Thoracic aorta (tissue), 2 donors: ENCODE results near the gene HDAC7. TPM values are rescaled to one million over a fixed set of nuclear protein-coding genes. Genes with fewer than 3 reads are reported as not detected.

Experiments used
- ATAC-seq: fragments of 150-250 bp; one replicate; pipeline ENCODE4 v1.8.0; 2017; ENCODE audit warnings: low read depth; ENCODE audit not compliant: insufficient number of reproducible peaks, low FRiP score
- DNase-seq: peaks from one replicate; pipeline ENCODE4 v3.0.0-alpha.2; 2020; ENCODE audit warnings: low spot score
- H3K27ac ChIP-seq, 2 donors: fragments of 200-600 bp; sonication (generic); 1 replicate in 1 of 2; 2 replicates in 1 of 2; pipeline ENCODE4 v1.5.1; 2016; ENCODE audit warnings: mild to moderate bottlenecking in 2 of 2, moderate library complexity in 2 of 2
- H3K27me3 ChIP-seq: fragments of 200-600 bp; sonication (generic); replicated peaks from 2 replicates; pipeline ENCODE4 v1.6.0; 2016; ENCODE audit warnings: mild to moderate bottlenecking; ENCODE audit not compliant: insufficient read depth
- H3K36me3 ChIP-seq: fragments of 200-600 bp; sonication (generic); one replicate; pipeline ENCODE4 v1.5.1; 2016
- H3K4me1 ChIP-seq, 2 donors: fragments of 200-600 bp; sonication (generic); 1 replicate in 1 of 2; 2 replicates in 1 of 2; pipeline versions ENCODE4 v1.5.1 to v1.6.0; 2016; ENCODE audit warnings: low read depth in 2 of 2, mild to moderate bottlenecking in 1 of 2; ENCODE audit not compliant: control insufficient read depth in 1 of 2
- H3K4me3 ChIP-seq: fragments of 200-600 bp; sonication (generic); 2 replicates; pipeline ENCODE4 v1.5.1; 2016; ENCODE audit warnings: mild to moderate bottlenecking
- H3K9me3 ChIP-seq: fragments of 200-600 bp; sonication (generic); 2 replicates; pipeline ENCODE4 v1.5.1; 2016
- total RNA-seq, 2 donors: library from RNA; depleted of rRNA; stranded (reverse); fragments of >200 nt; gene quantifications; one replicate each; pipeline versions ENCODE4 v1.1.0 to v1.2.3, GENCODE V29; 2016
- TF ChIP-seq, protein P1 (sequence below): fragments of 200-600 bp; sonication (generic); IDR thresholded peaks from one replicate; pipeline ENCODE4 v1.5.1; 2019; ENCODE audit warnings: antibody characterized with exemption

The HDAC7 gene
- total RNA-seq, 2 donors from 2014 or later, result 77.8 to 112 TPM

GRCh38 chr12:47863985-47864384 is 44.3 kb upstream of the HDAC7 start:
- TF ChIP-seq, protein P1, sequence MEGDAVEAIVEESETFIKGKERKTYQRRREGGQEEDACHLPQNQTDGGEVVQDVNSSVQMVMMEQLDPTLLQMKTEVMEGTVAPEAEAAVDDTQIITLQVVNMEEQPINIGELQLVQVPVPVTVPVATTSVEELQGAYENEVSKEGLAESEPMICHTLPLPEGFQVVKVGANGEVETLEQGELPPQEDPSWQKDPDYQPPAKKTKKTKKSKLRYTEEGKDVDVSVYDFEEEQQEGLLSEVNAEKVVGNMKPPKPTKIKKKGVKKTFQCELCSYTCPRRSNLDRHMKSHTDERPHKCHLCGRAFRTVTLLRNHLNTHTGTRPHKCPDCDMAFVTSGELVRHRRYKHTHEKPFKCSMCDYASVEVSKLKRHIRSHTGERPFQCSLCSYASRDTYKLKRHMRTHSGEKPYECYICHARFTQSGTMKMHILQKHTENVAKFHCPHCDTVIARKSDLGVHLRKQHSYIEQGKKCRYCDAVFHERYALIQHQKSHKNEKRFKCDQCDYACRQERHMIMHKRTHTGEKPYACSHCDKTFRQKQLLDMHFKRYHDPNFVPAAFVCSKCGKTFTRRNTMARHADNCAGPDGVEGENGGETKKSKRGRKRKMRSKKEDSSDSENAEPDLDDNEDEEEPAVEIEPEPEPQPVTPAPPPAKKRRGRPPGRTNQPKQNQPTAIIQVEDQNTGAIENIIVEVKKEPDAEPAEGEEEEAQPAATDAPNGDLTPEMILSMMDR, result no peak
- ATAC-seq, result no peak
- Histone ChIP-seq H3K4me3 (no peak overlapping the region), H3K27me3 (no peaks in the 10 kb centered on the region), H3K9me3 (no peaks in the 10 kb centered on the region), H3K27ac (no peak overlapping the region), H3K36me3 (no peaks in the 10 kb centered on the region), H3K4me1 (peaks cover 0 to 12% of the 10 kb centered on the region in 2 donors)
- no peak for DNase-seq

DNA sequence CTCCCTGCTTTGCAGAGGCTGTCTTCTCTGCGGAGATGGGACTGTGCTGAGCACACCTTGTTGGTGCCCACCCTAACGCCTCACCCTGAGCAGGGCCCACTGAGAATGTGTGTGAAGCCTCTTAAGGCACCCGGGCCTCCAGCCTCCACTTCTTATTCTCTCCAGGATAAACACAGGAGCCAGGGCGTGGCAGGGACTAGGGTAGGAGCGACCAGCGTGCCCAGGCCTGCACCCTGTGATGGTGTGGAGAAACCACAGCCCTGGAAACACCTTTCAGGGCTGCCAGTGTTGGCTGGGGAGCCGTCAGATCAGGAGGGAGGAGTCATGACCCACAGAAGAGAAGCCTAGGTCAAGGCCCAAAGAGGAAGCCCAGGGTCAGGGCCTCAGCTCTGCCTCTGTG is 43.8 kb upstream of the HDAC7 start:
- H3K4me3 ChIP-seq, result no peak overlapping the region
- no peak overlapping the region for H3K27ac ChIP-seq
- H3K27me3 ChIP-seq, result no peaks in the 10 kb centered on the region
- DNase-seq, result no peak
- no peak for ATAC-seq
- TF ChIP-seq, protein P1, result no peak
- no peaks in the 10 kb centered on the region for H3K36me3 ChIP-seq
- H3K9me3 ChIP-seq, result no peaks in the 10 kb centered on the region
- H3K4me1 ChIP-seq, result peaks cover 0 to 8% of the 10 kb centered on the region in 2 donors

GRCh38 chr12:47862881-47863280 is 43.2 kb upstream of the HDAC7 start:
- TF ChIP-seq, protein P1, result no peak
- DNase-seq, result no peak
- ATAC-seq, result no peak
- H3K9me3 ChIP-seq, result no peaks in the 10 kb centered on the region
- H3K27me3 ChIP-seq, result no peaks in the 10 kb centered on the region
- H3K4me1 ChIP-seq, result peaks cover 0 to 2% of the 10 kb centered on the region in 2 donors
- no peak overlapping the region for H3K4me3 ChIP-seq
- H3K27ac ChIP-seq, result no peak overlapping the region
- H3K36me3 ChIP-seq, result no peaks in the 10 kb centered on the region

DNA sequence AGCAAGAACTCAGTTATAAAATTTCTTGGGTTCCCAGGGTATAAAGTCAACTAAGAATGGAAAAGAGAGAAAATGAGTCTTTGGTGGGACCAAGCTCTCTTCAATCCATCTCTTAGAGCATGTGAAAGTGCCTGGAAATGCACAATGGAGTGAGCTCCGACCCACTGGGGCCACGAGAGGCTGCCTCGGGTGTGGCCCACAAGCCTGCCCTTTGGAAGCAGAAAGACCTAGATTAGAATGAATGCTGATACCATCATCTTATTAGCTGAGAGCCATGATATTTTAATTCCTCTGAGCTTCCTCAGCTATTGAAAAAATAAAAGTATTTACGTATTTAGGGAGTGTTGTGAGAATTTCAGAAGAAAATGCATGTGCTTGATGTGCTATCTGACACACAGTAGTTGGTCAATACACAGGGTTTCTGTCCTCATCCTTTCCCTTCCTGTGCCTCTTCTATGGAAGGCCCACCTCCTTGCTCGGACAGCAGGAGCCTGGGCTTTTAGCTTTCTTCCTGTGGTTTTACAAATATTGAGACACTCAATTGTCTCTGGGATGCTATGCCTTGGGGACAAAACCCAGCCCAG is 42.6 kb upstream of the HDAC7 start:
- no peak overlapping the region for H3K27ac ChIP-seq
- no peaks in the 10 kb centered on the region for H3K9me3 ChIP-seq
- ATAC-seq (no peak), DNase-seq (no peak)
- TF ChIP-seq, protein P1, result no peak
- H3K27me3 ChIP-seq, result no peaks in the 10 kb centered on the region
- no peaks in the 10 kb centered on the region for H3K4me1 ChIP-seq
- no peak overlapping the region for H3K4me3 ChIP-seq
- H3K36me3 ChIP-seq, result no peaks in the 10 kb centered on the region

DNA sequence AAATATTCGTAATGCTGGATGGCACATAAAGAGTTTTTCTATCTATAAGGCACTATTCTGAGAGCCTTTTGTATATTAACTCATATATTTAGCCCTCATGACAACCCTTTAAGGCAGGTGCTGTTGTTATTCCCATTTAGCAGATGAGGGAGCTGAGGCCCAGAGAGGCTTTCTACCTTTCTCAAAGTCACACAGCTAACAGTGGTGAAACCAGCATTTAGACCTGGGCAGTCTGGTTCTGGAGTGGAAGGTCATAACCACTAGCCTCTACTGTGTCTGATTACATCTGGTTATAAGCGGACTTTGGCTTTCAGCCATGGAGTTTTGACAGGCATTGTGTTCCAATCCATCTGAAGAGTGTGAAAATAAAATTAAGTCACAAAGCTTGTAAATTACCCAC is 41.2 kb upstream of the HDAC7 start:
- TF ChIP-seq, protein P1, result no peak
- Histone ChIP-seq H3K27me3 (no peaks in the 10 kb centered on the region), H3K36me3 (no peaks in the 10 kb centered on the region), H3K27ac (no peak overlapping the region), H3K9me3 (no peaks in the 10 kb centered on the region), H3K4me1 (no peaks in the 10 kb centered on the region), H3K4me3 (no peak overlapping the region)
- DNase-seq (no peak), ATAC-seq (no peak)
